ENCODE data around the gene ZNF732. TPM values are rescaled to one million over a fixed set of nuclear protein-coding genes. Genes with fewer than 3 reads are reported as not detected.
"Not testable (repeated sequence)": the region's sequence is repeated elsewhere in the genome, so short reads cannot be mapped to it uniquely, and the experiment has no call there.

ZNF732 gene
- total RNA-seq, 2 experiments from 2014 or later, result not detected

DNA sequence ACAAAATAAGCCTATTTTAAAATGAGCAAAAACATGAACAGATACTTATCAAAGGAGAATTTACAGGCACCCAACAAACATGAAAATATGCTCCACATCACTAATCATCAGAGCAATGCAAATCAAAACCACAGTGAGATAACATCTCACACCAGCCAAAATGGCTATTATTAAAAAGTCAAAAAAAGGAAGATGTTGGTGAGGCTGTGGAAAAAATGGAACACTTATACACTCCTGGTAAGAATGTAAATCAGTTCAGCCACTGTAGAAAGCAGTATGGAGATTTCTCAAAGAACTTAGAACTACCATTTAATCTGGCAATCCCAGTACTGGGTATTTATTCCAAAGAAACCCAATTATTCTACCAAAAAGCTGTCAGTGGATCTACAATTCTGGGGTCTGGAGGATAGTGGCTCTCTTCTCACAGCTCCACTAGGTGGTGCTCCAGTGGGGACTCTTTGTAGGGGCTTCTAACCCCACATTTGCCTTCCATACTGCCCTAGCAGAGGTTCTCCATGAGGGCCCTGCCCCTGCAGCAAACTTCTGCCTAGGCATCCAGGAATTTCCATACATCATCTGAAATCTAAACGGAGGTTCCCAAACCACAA is 9.1 kb upstream of the ZNF732 start:
- Mint-ChIP-seq H3K9me3 (peaks cover 17% of the 10 kb centered on the region), H3K4me3 (no peak overlapping the region), H3K27ac (no peak overlapping the region), H3K36me3 (ENCODE audit: low read depth) (peaks cover 5% of the 10 kb centered on the region), H3K27me3 (peaks cover 6% of the 10 kb centered on the region), H3K4me1 (ENCODE audit: low read depth) (no peaks in the 10 kb centered on the region)
- ATAC-seq (no peak), DNase-seq (no peak)
- ChIA-PET POLR2A (no interaction called here), CTCF (interaction anchor here (1.7 kb wide), 1 partner anchor 16 kb away, joined by 4 read pairs; no protein-coding TSS in a partner anchor)
- intact Hi-C loops (cut with micrococcal nuclease), result no loop called here
- TF ChIP-seq, protein P1, sequence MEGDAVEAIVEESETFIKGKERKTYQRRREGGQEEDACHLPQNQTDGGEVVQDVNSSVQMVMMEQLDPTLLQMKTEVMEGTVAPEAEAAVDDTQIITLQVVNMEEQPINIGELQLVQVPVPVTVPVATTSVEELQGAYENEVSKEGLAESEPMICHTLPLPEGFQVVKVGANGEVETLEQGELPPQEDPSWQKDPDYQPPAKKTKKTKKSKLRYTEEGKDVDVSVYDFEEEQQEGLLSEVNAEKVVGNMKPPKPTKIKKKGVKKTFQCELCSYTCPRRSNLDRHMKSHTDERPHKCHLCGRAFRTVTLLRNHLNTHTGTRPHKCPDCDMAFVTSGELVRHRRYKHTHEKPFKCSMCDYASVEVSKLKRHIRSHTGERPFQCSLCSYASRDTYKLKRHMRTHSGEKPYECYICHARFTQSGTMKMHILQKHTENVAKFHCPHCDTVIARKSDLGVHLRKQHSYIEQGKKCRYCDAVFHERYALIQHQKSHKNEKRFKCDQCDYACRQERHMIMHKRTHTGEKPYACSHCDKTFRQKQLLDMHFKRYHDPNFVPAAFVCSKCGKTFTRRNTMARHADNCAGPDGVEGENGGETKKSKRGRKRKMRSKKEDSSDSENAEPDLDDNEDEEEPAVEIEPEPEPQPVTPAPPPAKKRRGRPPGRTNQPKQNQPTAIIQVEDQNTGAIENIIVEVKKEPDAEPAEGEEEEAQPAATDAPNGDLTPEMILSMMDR (IDR thresholded peaks at IDR 0.05), result no peak

DNA sequence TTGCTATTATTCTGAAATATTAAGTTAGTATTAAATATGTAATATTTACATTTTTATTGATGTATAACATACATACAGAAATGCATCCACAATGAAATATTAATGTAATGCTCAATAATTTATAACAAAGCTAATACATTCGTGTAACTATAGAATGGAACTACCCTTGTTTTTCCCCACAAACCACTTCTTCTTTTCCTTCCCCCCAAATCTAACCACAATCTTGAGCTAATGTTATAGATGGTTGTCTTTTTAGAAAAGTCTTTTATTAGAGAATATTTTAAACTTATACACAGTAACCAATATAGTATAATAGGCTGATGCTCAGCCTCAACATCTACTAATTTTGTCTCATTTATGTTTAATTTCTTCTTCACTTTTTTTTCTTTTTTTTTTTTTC is 4.5 kb upstream of the ZNF732 start:
- no peak for DNase-seq
- Mint-ChIP-seq H3K27ac (no peak overlapping the region), H3K4me3 (no peak overlapping the region), H3K4me1 (ENCODE audit: low read depth) (peaks cover 14% of the 10 kb centered on the region), H3K9me3 (peaks cover 19% of the 10 kb centered on the region), H3K27me3 (peaks cover 11% of the 10 kb centered on the region), H3K36me3 (ENCODE audit: low read depth) (peaks cover 10% of the 10 kb centered on the region)
- TF ChIP-seq, protein P1 (IDR thresholded peaks at IDR 0.05), result no peak
- POLR2A ChIA-PET, result no interaction called here
- intact Hi-C loops (cut with micrococcal nuclease), result no loop called here
- ATAC-seq, result no peak
- CTCF ChIA-PET, result interaction anchor here (1.4 kb wide), 1 partner anchor 21 kb away, joined by 3 read pairs; no protein-coding TSS in a partner anchor

DNA sequence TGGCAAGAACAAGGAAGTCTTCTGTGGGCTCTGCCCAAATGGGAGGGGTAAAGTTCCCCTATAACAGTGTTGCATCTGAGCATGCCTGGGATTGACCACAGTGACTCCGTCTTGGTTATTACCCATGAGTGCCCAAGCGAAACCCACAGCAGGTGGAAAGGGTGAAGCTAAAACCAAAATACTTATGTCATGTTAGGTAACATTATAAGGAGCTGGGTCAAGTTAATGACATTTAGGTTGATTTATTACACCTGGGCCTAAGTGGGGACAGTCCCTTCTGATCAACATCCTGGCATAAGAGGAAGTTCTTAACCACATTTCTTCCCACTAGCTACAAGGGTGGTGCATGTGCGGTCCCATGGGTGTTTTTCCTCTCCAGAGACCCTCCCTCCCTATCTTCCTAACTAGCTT is 1.3 kb upstream of the ZNF732 start:
- TF ChIP-seq, protein P1 (IDR thresholded peaks at IDR 0.05), result no peak
- ATAC-seq (peak; percentile 64), DNase-seq (peak; percentile 43)
- Mint-ChIP-seq H3K9me3 (peaks cover 44% of the 10 kb centered on the region), H3K27me3 (peaks cover 28% of the 10 kb centered on the region), H3K36me3 (ENCODE audit: low read depth) (peaks cover 28% of the 10 kb centered on the region), H3K4me1 (ENCODE audit: low read depth) (peaks cover 14% of the 10 kb centered on the region), H3K27ac (no peak overlapping the region), H3K4me3 (no peak overlapping the region)
- CTCF ChIA-PET, result interaction anchor here (1.0 to 1.5 kb wide), 2 partner anchors 23 to 70 kb away, joined by 3 read pairs; no protein-coding TSS in a partner anchor
- intact Hi-C loops (cut with micrococcal nuclease), result no loop called here
- POLR2A ChIA-PET, result no interaction called here

DNA sequence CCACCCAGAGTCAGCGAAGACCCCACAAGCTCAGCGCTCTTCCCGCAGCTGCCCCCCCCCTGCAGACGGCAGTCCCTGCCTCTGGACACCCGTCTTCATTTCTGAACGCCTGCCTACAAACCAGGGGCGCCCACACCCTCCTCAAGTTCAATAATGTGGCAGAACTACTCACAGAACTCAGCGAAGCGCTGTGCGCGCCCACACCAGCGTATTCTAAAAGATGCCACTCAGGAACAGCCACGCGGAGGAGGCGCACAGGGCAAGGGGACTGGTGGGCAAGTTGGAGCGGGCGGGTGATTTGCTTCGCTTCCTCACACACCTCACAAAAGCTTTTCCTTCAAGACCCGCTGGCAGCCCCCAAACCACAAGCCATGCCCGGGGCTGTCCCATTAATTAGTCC is 758 bp downstream of the ZNF732 start:
- ATAC-seq; DNase-seq; POLR2A ChIA-PET; H3K27ac Mint-ChIP-seq; intact Hi-C loops (cut with micrococcal nuclease); H3K4me3 Mint-ChIP-seq; CTCF ChIA-PET: not testable (repeated sequence)
- Mint-ChIP-seq H3K4me1 (ENCODE audit: low read depth) (peaks cover 14% of the 10 kb centered on the region), H3K27me3 (peaks cover 26% of the 10 kb centered on the region), H3K36me3 (ENCODE audit: low read depth) (peaks cover 25% of the 10 kb centered on the region), H3K9me3 (peaks cover 39% of the 10 kb centered on the region)

- Mint-ChIP-seq H3K4me3 (no peak overlapping the region), H3K36me3 (ENCODE audit: low read depth) (peaks cover 25% of the 10 kb centered on the region), H3K4me1 (ENCODE audit: low read depth) (peaks cover 14% of the 10 kb centered on the region), H3K9me3 (peaks cover 39% of the 10 kb centered on the region), H3K27me3 (peaks cover 26% of the 10 kb centered on the region), H3K27ac (no peak overlapping the region)
- ChIA-PET POLR2A (no interaction called here), CTCF (no interaction called here)
- ATAC-seq (no peak), DNase-seq (no peak)
- TF ChIP-seq, protein P1 (IDR thresholded peaks at IDR 0.05), result no peak
- intact Hi-C loops (cut with micrococcal nuclease), result no loop called here
Measured at GRCh38 chr4:302381-302780, 2.9 kb downstream of the ZNF732 start.
